ENCODE measurements around the gene NFIA.
A peak's percentile ranks its signal among the peaks of the same experiment; 100 is the strongest.

The NFIA gene

GRCh38 chr1:61250933-61251332, 168.6 kb downstream of the NFIA start:
- no peak for TF ChIP-seq Cebpa-rat (IDR thresholded peaks at IDR 0.05)
- Histone ChIP-seq H3K27ac (no peak overlapping the region), H4K20me1 (no peaks in the 10 kb centered on the region), H3K4me1 (peaks cover 28 to 59% (median 42%) of the 10 kb centered on the region in 10 experiments), H3K9me3 (replicated peaks in 1 of 11) (peaks cover 16 to 31% (median 24%) of the 10 kb centered on the region in 11 experiments), H3K4me2 (peak overlapping the region in 6 of 11 experiments; percentile 7 to 59 (median 22); a peak in 8 of 22 replicates), H3K27me3 (0 out of 22 replicates have a peak, but pooled peaks cover 0 to 8% (median 0%) of the 10 kb centered on the region in 11 experiments), H3K36me3 (no peaks in the 10 kb centered on the region), H3K4me3 (no peak overlapping the region), H3K9ac (no peak overlapping the region)

DNA sequence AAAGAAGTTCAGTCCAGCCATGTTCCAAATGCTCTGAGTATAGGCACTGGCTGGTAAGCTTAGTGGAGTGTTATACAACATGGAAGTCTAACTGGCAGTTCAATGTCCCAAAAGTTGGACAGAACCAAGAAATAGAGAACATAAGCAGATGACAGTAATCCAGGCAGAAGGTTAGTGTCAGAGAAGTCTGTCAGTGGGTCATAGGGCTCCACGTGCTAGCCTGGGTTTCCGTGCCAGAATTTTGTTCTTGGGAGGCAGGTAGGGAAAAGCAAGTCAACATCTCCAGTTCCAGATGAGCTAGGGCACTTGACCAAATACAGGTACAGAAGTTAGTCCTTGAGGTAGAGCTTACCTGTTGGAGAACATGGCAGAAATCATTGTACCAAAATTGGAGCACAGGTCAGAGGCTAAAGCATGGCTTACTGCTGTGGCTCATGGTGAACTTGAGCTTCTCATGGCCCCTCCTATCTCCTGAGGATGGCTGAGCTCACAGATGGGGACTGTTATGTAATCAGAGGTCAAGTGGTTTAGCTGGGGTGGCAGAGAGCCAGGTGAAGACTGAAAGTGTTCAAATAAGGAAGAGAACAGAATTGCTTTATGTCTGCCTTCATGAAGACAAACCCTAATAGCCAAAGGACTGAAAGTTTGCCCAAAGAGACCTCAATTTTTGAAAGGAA, 170.8 kb downstream of the NFIA start:
- Histone ChIP-seq H3K27ac (no peak overlapping the region), H3K36me3 (no peaks in the 10 kb centered on the region), H3K27me3 (peaks cover 0 to 11% (median 0%) of the 10 kb centered on the region in 11 experiments; a peak in 1 of 22 replicates), H3K9me3 (replicated peaks in 1 of 11) (peaks cover 0 to 9% (median 6%) of the 10 kb centered on the region in 11 experiments; a peak in 11 of 22 replicates), H3K4me2 (peak overlapping the region in 10 of 11 experiments; percentile 3 to 95 (median 82); a peak in 19 of 22 replicates), H3K9ac (no peak overlapping the region), H3K4me1 (peaks cover 21 to 70% (median 49%) of the 10 kb centered on the region in 10 experiments), H4K20me1 (no peaks in the 10 kb centered on the region), H3K4me3 (no peak overlapping the region)
- no peak for TF ChIP-seq Cebpa-rat (IDR thresholded peaks at IDR 0.05)

DNA sequence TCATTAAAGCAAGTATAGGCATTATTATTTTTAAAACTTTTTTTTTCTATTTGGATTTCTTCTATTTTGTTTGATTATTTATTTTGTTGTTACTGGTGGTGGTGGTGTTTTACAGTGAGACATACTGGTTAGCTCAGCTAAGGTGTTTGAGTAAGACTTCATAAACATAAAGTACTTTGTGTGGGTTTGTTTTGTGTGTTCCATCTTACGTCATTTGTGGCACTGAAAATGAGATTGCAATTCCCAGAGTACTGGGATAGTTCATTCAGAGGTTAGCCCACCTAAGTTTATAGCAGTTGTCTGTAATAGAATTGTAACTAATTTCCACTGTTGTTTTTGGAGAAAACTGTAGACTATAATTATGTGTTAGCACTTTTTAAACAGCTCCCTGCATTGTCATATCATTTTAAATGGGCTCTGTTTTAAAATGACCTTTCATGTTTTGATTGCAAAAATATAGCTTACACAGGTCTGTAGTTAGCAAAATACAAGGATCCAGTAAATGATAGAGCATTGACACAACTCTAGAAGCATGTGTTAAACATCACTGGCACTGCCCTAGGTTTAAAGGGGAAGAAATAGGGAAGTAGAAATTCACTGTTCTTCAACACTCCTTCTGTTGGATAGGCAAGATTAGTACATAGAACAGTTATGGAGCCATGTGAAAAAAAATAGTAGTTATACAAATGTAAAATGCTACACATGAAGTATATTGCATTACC, 171.7 kb downstream of the NFIA start:
- Histone ChIP-seq H3K4me1 (peaks cover 18 to 70% (median 47%) of the 10 kb centered on the region in 10 experiments), H3K9ac (no peak overlapping the region), H3K27me3 (peaks cover 0 to 11% (median 0%) of the 10 kb centered on the region in 11 experiments; a peak in 1 of 22 replicates), H3K36me3 (no peaks in the 10 kb centered on the region), H3K9me3 (replicated peaks in 1 of 11) (peaks cover 0 to 6% (median 0%) of the 10 kb centered on the region in 11 experiments; a peak in 7 of 22 replicates), H3K4me3 (peak overlapping the region in 1 of 10 experiments; percentile 50; a peak in 2 of 20 replicates), H3K4me2 (peak overlapping the region; percentile 77 to 95 (median 82)), H4K20me1 (no peaks in the 10 kb centered on the region), H3K27ac (peak overlapping the region in 2 of 11 experiments; percentile 55 to 72; a peak in 4 of 22 replicates)
- TF ChIP-seq Cebpa-rat (IDR thresholded peaks at IDR 0.05) = no peak

DNA sequence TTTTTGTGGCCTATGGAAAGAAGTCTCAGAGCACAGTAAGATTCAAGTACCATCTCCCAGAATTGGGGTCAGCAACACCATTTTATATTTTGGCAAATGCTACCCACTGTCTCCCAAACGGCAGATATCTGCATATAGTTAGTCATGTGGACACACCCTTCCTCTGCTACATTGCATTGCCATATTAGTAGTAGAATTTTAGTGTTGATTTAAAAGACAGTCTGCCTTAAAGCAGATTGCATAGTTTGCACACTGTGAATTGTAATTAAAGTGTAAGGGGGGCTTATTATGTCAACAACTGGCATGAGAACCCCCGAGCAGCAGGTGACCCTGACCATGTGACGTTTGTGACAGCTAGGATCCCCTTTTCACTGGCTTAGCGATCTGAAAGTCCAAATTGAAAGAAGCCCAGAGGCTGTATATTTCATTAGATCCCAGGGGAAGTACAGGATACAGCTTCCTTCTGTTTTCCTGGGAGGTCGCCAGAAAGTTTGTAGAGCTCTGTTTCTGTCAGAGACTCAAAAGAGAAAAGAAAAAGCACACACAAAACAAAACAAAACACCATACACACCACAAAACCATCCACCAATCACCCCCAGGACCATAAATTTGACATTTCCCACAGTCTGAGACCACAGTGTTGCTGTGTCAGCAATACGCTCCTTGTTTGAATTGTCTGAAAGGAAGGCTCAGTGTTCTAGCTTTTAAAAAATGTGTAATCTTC, 172.4 kb downstream of the NFIA start:
- no peaks in the 10 kb centered on the region for H4K20me1 ChIP-seq
- H3K4me1 ChIP-seq = peaks cover 18 to 70% (median 47%) of the 10 kb centered on the region in 10 experiments
- no peaks in the 10 kb centered on the region for H3K36me3 ChIP-seq
- 0 out of 22 replicates have a peak, but pooled peaks cover 0 to under 1% (median 0%) of the 10 kb centered on the region in 11 experiments for H3K9me3 ChIP-seq (replicated peaks in 1 of 11)
- H3K27ac ChIP-seq = peak overlapping the region in 7 of 11 experiments; percentile 9 to 72 (median 46); a peak in 11 of 22 replicates
- peak overlapping the region; percentile 8 to 50 (median 24); a peak in 11 of 20 replicates for H3K4me3 ChIP-seq
- H3K9ac ChIP-seq = peak overlapping the region in 5 of 11 experiments; percentile 16 to 64 (median 27); a peak in 5 of 22 replicates
- TF ChIP-seq Cebpa-rat (IDR thresholded peaks at IDR 0.05) = no peak
- peak overlapping the region; percentile 77 to 95 (median 82) for H3K4me2 ChIP-seq
- peaks cover 0 to 11% (median 0%) of the 10 kb centered on the region in 11 experiments; a peak in 1 of 22 replicates for H3K27me3 ChIP-seq

- peak overlapping the region in 5 of 11 experiments; percentile 16 to 64 (median 27); a peak in 4 of 22 replicates for H3K9ac ChIP-seq
Observed at GRCh38 chr1:61255358-61255703, 173.0 kb downstream of the NFIA start.

DNA sequence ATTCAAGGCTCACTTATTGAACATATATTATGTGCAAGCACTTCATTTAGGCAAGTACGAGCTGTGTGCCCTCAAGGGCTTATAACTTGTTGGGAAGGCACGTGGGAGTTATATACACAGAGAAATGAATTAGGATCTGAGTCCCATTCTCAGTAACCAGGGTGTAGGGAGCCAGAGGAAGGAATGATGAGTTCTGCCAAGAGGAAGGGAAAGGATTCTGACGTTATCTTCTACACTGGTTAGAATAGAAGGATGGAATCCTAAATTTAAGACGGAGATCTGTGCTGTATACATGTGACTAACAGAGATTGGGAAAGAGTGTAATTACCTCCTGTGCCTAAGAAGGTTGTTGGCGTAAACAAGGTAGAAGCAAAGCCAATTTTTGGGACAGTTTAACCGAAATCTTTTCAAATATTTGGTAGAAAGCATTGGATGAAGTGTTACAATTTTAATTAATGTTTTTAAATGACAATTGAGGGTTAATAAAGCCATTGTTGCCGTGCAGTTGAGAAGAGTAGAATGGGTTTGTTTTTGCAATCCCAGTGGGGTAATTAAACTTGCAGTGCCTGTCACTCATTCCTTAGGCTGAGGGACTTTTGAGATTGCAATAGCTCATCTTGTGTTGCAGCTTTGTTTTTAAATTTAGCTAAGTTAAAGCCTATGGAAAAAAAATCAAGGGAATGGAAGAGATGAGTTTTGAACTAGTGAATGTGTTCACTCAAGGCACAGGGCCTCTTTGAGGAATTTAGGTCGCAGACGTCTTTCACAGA, 177.2 kb downstream of the NFIA start:
- H3K4me1 ChIP-seq = peaks cover 15 to 33% (median 27%) of the 10 kb centered on the region in 10 experiments
- TF ChIP-seq Cebpa-rat (IDR thresholded peaks at IDR 0.05) = no peak

More at GRCh38 chr1:61255358-61255703, 173.0 kb downstream of the NFIA start:
- H3K4me2 ChIP-seq = peak overlapping the region; percentile 77 to 95 (median 82)
- H3K36me3 ChIP-seq = no peaks in the 10 kb centered on the region
- peak overlapping the region in 6 of 11 experiments; percentile 9 to 72 (median 50); a peak in 9 of 22 replicates for H3K27ac ChIP-seq
- TF ChIP-seq Cebpa-rat (IDR thresholded peaks at IDR 0.05) = no peak
- no peaks in the 10 kb centered on the region for H4K20me1 ChIP-seq
- H3K4me1 ChIP-seq = peaks cover 18 to 65% (median 47%) of the 10 kb centered on the region in 10 experiments
- H3K4me3 ChIP-seq = peak overlapping the region; percentile 8 to 50 (median 24); a peak in 10 of 20 replicates
- peaks cover 0 to 11% (median 0%) of the 10 kb centered on the region in 11 experiments; a peak in 1 of 22 replicates for H3K27me3 ChIP-seq
- H3K9me3 ChIP-seq (replicated peaks in 1 of 11) = no peaks in the 10 kb centered on the region

GRCh38 chr1:61260171-61260570, 177.8 kb downstream of the NFIA start:
- no peak overlapping the region for H3K4me2 ChIP-seq
- peaks cover 0 to 6% (median 0%) of the 10 kb centered on the region in 11 experiments; a peak in 1 of 22 replicates for H3K27me3 ChIP-seq
- no peaks in the 10 kb centered on the region for H3K36me3 ChIP-seq
- no peaks in the 10 kb centered on the region for H3K9me3 ChIP-seq (replicated peaks in 1 of 11)
- H3K4me1 ChIP-seq = peaks cover 9 to 27% (median 21%) of the 10 kb centered on the region in 10 experiments
- H3K27ac ChIP-seq = no peak overlapping the region
- TF ChIP-seq Cebpa-rat (IDR thresholded peaks at IDR 0.05) = no peak
- H4K20me1 ChIP-seq = no peaks in the 10 kb centered on the region
- H3K4me3 ChIP-seq = no peak overlapping the region
- H3K9ac ChIP-seq = no peak overlapping the region

More for the DNA sequence above, 177.2 kb downstream of the NFIA start:
- Histone ChIP-seq H3K36me3 (no peaks in the 10 kb centered on the region), H3K4me2 (no peak overlapping the region), H4K20me1 (no peaks in the 10 kb centered on the region), H3K9me3 (replicated peaks in 1 of 11) (no peaks in the 10 kb centered on the region), H3K9ac (no peak overlapping the region), H3K4me3 (no peak overlapping the region), H3K27me3 (peaks cover 0 to 6% (median 0%) of the 10 kb centered on the region in 11 experiments; a peak in 1 of 22 replicates), H3K27ac (no peak overlapping the region)

DNA sequence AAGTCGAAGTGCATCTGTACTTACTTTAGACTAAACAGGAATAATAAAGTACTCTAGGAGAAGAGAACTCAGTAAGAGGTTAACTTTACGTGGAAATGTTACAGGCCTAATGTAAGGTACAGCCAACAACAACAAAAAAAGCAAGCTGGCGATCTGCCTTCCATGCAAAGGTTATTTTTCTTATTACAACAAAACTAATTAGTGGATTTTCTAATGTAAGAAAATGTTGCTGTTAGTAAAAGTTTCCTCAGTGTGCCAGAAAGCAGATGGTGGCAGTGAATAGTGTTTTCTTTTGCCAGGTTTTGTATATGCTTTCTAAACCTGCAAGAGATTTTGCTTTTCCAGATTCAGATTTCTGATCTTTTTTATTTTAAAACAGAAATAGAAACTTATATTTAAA, 179.2 kb downstream of the NFIA start:
- H3K9ac ChIP-seq = no peak overlapping the region
- H3K27ac ChIP-seq = no peak overlapping the region
- no peak overlapping the region for H3K4me3 ChIP-seq
- H3K4me1 ChIP-seq = peaks cover 0 to 12% (median 8%) of the 10 kb centered on the region in 10 experiments; a peak in 9 of 20 replicates
- H3K36me3 ChIP-seq = no peaks in the 10 kb centered on the region
- H3K4me2 ChIP-seq = no peak overlapping the region
- no peaks in the 10 kb centered on the region for H3K9me3 ChIP-seq (replicated peaks in 1 of 11)
- TF ChIP-seq Cebpa-rat (IDR thresholded peaks at IDR 0.05) = no peak
- peaks cover 0 to 5% (median 0%) of the 10 kb centered on the region in 11 experiments; a peak in 1 of 22 replicates for H3K27me3 ChIP-seq
- H4K20me1 ChIP-seq = no peaks in the 10 kb centered on the region

All from BLaER1 treated with 17β-estradiol and CSF1 and Interleukin-3, amounts not matched to agents 10 nM and 100 nM (cell line).